Measurements from ENCODE around the gene DBP. TPM values are rescaled to one million over a fixed set of nuclear protein-coding genes. Genes with fewer than 3 reads are reported as not detected.
A peak's percentile ranks its signal among the peaks of the same experiment; 100 is the strongest.

DBP gene
- total RNA-seq, 1 donor from 2014 or later: 8.7 TPM

DNA sequence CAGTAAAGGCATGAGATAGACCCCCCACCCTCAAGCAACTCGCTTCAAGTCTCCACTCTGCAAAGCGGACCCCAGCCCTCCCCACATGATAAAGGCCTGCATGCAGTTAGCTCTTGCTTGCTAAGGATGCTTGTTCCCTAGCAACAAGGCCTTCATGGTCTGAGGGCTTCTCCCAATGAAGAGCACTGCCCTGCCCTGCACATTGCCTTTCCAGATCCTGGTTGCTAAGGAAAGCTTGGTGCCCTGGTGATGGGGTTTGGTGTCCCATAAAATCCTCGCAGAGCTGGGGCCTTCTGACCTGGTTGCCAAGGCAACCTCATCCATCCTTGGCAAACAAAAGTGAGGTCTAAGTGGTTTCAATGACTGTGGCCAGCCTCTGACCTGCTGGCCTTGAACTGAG lies 6.0 kb downstream of the DBP start:
- ChIA-PET CTCF (no interaction called here), POLR2A (interaction anchor here (0.6 to 1.3 kb wide), 5 partner anchors 12 to 1715 kb away, joined by 3 to 7 read pairs (median 5); partner anchors contain the start of genes RPL18 and SPHK2)
- peaks cover 38% of the 10 kb centered on the region for H3K36me3 Mint-ChIP-seq (ENCODE audit: low read depth)
- H3K27me3 Mint-ChIP-seq: no peaks in the 10 kb centered on the region
- peak overlapping the region; percentile 46 for H3K27ac Mint-ChIP-seq
- H3K4me3 Mint-ChIP-seq: no peak overlapping the region
- intact Hi-C loops (cut with micrococcal nuclease): loop anchor here (10.0 kb wide), 1 partner anchor 484 kb away; the partner anchor contains the start of genes C19orf73, LIN7B and PPFIA3
- TF ChIP-seq, protein P1, sequence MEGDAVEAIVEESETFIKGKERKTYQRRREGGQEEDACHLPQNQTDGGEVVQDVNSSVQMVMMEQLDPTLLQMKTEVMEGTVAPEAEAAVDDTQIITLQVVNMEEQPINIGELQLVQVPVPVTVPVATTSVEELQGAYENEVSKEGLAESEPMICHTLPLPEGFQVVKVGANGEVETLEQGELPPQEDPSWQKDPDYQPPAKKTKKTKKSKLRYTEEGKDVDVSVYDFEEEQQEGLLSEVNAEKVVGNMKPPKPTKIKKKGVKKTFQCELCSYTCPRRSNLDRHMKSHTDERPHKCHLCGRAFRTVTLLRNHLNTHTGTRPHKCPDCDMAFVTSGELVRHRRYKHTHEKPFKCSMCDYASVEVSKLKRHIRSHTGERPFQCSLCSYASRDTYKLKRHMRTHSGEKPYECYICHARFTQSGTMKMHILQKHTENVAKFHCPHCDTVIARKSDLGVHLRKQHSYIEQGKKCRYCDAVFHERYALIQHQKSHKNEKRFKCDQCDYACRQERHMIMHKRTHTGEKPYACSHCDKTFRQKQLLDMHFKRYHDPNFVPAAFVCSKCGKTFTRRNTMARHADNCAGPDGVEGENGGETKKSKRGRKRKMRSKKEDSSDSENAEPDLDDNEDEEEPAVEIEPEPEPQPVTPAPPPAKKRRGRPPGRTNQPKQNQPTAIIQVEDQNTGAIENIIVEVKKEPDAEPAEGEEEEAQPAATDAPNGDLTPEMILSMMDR (IDR thresholded peaks at IDR 0.05): no peak
- no peak for DNase-seq
- no peaks in the 10 kb centered on the region for H3K9me3 Mint-ChIP-seq
- ATAC-seq (ENCODE audit: low read depth): no peak
- H3K4me1 Mint-ChIP-seq: peaks cover 39% of the 10 kb centered on the region

DNA sequence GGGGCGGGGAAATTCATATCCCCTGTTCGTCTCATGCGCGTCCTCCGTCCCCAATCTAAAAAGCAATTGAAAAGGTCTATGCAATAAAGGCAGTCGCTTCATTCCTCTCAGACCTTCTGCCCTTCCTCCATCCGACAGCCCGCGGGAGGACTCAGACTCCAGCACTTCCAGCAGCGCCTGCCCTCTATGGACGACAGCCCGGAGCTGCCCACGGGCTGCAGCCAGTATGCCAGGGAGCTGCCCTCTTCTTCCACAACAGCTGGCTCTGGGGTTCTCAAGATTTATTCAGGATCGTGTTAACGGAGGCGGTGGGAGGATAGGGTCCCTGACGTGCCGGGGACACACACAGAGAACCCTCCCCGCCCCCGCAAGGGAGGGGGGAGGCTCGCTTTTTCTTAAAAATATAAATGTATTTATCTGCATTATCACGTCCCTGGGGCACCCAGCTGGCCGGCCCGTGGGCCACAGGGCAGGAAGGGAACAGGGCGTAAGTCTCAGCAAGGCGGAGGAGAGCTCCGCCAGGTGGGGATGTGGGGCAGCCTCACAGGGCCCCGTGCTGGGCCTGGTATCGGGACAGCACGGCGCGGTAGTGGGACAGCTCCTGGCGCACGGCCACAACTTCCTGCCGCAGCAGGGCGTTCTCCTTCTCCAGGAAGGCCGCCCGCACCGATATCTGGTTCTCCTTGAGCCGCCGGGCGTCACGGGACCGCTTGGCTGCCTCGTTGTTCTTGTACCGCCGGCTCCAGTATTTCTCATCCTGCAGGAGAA lies 6.7 kb downstream of the DBP start:
- TF ChIP-seq, protein P1 (IDR thresholded peaks at IDR 0.05): no peak
- ATAC-seq (ENCODE audit: low read depth) (no peak), DNase-seq (no peak)
- H3K36me3 Mint-ChIP-seq (ENCODE audit: low read depth): peaks cover 35% of the 10 kb centered on the region
- no peaks in the 10 kb centered on the region for H3K27me3 Mint-ChIP-seq
- H3K4me1 Mint-ChIP-seq: peaks cover 36% of the 10 kb centered on the region
- H3K9me3 Mint-ChIP-seq: no peaks in the 10 kb centered on the region
- POLR2A ChIA-PET: interaction anchor here (0.6 to 1.7 kb wide), 2 partner anchors 11 to 1715 kb away, joined by 5 to 16 read pairs; partner anchors contain the start of genes RPL18 and SPHK2
- H3K27ac Mint-ChIP-seq: no peak overlapping the region
- CTCF ChIA-PET: no interaction called here
- H3K4me3 Mint-ChIP-seq: no peak overlapping the region
- intact Hi-C loops (cut with micrococcal nuclease): loop anchor here (10.0 kb wide), 1 partner anchor 484 kb away; the partner anchor contains the start of genes C19orf73, LIN7B and PPFIA3

DNA sequence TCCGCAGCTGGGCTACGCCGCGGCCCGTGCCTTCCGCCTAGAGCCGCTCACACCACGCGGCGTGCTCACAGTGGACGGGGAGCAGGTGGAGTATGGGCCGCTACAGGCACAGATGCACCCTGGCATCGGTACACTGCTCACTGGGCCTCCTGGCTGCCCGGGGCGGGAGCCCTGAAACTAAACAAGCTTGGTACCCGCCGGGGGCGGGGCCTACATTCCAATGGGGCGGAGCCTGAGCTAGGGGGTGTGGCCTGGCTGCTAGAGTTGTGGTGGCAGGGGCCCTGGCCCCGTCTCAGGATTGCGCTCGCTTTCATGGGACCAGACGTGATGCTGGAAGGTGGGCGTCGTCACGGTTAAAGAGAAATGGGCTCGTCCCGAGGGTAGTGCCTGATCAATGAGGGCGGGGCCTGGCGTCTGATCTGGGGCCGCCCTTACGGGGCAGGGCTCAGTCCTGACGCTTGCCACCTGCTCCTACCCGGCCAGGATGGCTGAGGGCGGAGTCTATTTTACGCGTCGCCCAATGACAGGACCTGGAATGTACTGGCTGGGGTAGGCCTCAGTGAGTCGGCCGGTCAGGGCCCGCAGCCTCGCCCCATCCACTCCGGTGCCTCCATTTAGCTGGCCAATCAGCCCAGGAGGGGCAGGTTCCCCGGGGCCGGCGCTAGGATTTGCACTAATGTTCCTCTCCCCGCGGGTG lies 7.4 kb downstream of the DBP start:
- peaks cover 35% of the 10 kb centered on the region for H3K4me1 Mint-ChIP-seq
- CTCF ChIA-PET: no interaction called here
- H3K27ac Mint-ChIP-seq: no peak overlapping the region
- ATAC-seq (ENCODE audit: low read depth): no peak
- POLR2A ChIA-PET: interaction anchor here (1.7 kb wide), 1 partner anchor 11 kb away, joined by 16 read pairs; the partner anchor contains the start of genes RPL18 and SPHK2
- intact Hi-C loops (cut with micrococcal nuclease): loop anchor here (10.0 kb wide), 1 partner anchor 485 kb away; the partner anchor contains the start of genes C19orf73, LIN7B and PPFIA3
- H3K9me3 Mint-ChIP-seq: no peaks in the 10 kb centered on the region
- peaks cover 35% of the 10 kb centered on the region for H3K36me3 Mint-ChIP-seq (ENCODE audit: low read depth)
- no peak overlapping the region for H3K4me3 Mint-ChIP-seq
- TF ChIP-seq, protein P1 (IDR thresholded peaks at IDR 0.05): no peak
- no peaks in the 10 kb centered on the region for H3K27me3 Mint-ChIP-seq
- no peak for DNase-seq

DNA sequence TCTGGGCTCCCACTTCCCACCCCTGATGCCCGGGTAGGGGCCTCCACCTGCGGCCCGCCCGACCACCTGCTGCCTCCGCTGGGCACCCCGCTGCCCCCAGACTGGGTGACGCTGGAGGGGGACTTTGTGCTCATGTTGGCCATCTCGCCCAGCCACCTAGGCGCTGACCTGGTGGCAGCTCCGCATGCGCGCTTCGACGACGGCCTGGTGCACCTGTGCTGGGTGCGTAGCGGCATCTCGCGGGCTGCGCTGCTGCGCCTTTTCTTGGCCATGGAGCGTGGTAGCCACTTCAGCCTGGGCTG lies 7.9 kb downstream of the DBP start:
- ATAC-seq (ENCODE audit: low read depth) (no peak), DNase-seq (no peak)
- intact Hi-C loops (cut with micrococcal nuclease): no loop called here
- ChIA-PET POLR2A (interaction anchor here (1.7 kb wide), 1 partner anchor 10 kb away, joined by 16 read pairs; the partner anchor contains the start of genes RPL18 and SPHK2), CTCF (no interaction called here)
- H3K36me3 Mint-ChIP-seq (ENCODE audit: low read depth): peaks cover 35% of the 10 kb centered on the region
- no peaks in the 10 kb centered on the region for H3K9me3 Mint-ChIP-seq
- TF ChIP-seq, protein P1 (IDR thresholded peaks at IDR 0.05): no peak
- no peak overlapping the region for H3K4me3 Mint-ChIP-seq
- peaks cover 34% of the 10 kb centered on the region for H3K4me1 Mint-ChIP-seq
- H3K27me3 Mint-ChIP-seq: no peaks in the 10 kb centered on the region
- no peak overlapping the region for H3K27ac Mint-ChIP-seq
